ENCODE measurements around the gene DPP6.

- TF ChIP-seq, protein P1, sequence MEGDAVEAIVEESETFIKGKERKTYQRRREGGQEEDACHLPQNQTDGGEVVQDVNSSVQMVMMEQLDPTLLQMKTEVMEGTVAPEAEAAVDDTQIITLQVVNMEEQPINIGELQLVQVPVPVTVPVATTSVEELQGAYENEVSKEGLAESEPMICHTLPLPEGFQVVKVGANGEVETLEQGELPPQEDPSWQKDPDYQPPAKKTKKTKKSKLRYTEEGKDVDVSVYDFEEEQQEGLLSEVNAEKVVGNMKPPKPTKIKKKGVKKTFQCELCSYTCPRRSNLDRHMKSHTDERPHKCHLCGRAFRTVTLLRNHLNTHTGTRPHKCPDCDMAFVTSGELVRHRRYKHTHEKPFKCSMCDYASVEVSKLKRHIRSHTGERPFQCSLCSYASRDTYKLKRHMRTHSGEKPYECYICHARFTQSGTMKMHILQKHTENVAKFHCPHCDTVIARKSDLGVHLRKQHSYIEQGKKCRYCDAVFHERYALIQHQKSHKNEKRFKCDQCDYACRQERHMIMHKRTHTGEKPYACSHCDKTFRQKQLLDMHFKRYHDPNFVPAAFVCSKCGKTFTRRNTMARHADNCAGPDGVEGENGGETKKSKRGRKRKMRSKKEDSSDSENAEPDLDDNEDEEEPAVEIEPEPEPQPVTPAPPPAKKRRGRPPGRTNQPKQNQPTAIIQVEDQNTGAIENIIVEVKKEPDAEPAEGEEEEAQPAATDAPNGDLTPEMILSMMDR (IDR thresholded peaks at IDR 0.05) = no peak
- TF ChIP-seq POLR2A (IDR thresholded peaks at IDR 0.05) = no peak
Measured at GRCh38 chr7:154296443-154296842, 244.2 kb downstream of the DPP6 start.

Measured in heart left ventricle (tissue), 13 donors.